T-helper 2 cell treated with Interferon-gamma antibody and Interleukin-4, amounts not matched to agents 100 ng/mL and 5 ng/mL, for 36 hours (primary cell): Measurements from ENCODE around the gene MED25. TPM values are rescaled to one million over a fixed set of nuclear protein-coding genes. Genes with fewer than 3 reads are reported as not detected.

ENCODE experiments used
- intact Hi-C: fragments of 100-400 bp; cut with micrococcal nuclease; formaldehyde crosslinking; loops from one replicate; pipeline ENCODE4 v1.15.1; 2023
- total RNA-seq: library from RNA; stranded (reverse); gene quantifications from 2 replicates; pipeline ENCODE4 v1.2.3, GENCODE V29; 2022

MED25 gene
- total RNA-seq, 1 donor from 2014 or later: 56.1 TPM

DNA sequence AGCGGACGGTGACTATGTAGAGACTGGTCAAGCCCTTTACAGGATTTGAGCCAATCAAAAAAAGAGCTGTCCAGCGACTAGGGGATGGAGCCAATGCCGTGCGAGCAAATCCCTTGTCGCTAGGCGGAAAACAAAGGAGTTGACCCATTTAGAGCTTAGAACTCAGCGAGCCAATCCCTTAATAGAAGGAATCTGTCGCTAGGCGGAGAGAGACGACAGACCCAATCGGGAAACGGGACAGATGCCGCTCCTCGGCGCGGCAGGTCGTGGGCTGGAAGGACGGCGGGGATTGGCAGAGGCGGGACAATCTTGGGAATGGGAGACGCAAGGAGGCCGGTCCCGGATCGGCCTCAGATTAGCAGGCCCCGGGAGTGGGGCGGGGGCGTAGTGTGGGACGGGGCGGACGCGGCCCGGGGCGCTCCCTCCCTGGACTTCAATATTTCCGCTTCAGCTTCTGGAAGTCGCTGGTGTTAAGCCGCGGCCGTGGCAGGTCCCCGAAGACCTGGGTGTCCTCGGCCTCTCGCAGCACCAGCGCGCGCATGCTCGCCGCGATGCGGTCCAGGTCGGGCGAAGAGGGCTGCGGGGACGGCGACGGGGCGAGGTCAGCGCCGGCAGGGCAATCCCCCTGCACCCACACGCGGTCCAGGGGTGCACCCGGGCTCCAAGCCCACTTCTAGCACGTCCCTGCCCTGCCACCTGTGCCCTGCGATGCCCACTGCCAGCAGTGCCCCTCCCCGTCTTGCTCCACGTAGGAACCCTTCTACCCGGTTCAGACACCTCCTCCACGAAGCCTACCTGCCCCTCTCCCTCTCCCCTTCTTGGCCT, 51.6 kb downstream of the MED25 start:
- intact Hi-C loops: loop anchor here (1.0 kb wide), 1 partner anchor 8 kb away; the partner anchor contains the start of genes AKT1S1 and TBC1D17

GRCh38 chr19:49870309-49870901, 52.3 kb downstream of the MED25 start:
- intact Hi-C loops: no loop called here

DNA sequence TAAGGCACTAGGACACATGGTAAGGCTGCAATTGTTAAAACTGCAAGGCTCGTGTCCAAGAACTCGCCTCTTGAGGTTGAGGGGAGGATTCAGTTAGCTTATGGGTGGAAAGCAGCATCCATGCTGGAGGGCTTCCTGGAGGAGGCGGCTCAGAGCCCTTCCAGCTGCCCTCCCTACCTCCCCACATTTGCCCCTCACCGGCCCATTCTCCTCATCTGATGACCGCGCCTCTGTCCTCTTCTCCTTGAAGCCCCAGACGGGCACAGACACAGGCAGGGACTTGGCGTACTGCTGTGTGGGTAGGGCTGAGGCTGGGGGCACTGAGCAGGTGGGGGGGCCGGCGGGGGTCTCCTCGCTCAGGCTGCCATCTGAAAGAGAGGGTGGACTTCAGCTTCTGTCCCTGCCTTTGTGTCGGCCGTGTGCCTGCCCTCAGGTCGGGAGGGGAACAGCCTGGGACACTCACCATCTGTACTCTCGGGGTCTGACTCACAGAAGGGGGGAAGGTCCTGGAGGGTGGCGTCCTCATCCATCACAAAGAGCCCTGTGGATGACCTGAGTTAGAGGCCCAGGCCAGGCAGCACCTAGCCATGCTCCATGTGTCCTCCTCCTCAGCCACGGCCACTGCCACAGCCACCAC, 53.4 kb downstream of the MED25 start:
- intact Hi-C loops: no loop called here

GRCh38 chr19:49872245-49873128, 54.4 kb downstream of the MED25 start:
- intact Hi-C loops: no loop called here

DNA sequence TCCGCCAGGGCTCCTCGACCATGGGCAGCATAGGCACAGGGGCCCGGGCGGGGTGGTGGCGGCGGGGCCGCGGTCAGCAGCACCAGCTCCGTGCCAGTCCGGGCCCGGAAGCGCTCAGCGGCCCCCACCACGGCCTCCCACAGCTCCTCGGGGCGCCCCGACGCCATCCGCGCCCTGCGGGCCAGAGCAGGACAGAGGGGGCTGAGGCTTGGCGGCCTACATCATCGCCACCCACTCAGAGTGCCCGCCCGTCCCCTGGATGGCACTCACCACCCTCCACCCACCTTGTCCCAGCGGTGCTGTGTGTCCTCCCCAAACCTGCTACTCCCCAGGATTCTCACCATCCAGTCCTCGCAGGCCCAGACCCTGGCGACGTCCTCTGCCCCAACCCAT, 55.0 kb downstream of the MED25 start:
- intact Hi-C loops: no loop called here

- intact Hi-C loops: no loop called here
These were observed 55.7 kb downstream of the MED25 start for GRCh38 chr19:49873834-49874233.

DNA sequence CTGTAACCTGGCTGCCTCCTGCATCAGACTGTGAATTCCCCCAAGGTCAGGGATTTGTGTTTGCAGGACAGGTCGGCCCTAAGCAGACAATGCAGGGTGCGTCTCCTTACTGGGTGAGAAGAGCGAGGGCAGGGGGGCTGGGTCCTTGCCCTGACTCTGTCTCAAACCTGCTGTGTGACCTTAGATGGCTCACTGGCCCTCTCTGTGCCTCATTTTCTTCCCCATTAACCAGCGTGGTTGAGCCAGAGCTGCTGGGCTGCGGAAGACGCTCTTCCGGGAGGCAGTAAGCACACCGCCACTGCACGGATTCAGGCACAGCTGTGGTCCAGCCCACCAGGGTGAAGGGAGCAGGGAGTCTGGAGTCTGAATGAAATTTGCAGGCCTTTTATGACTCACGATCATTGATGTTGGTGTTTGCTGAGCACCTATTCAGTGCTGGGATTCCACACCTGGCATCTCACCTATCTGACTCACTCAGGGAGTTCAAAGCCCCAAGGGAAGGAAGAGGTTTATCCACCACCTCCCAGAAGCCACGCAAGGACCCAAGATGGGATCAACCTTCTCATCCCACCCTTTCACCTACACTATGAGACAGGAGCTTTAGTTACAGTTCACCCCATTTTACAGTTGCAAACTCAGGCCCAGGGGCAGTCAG, 56.5 kb downstream of the MED25 start:
- intact Hi-C loops: loop anchor here (5.0 kb wide), 1 partner anchor 282 kb away; the partner anchor contains the start of gene PRR12

GRCh38 chr19:49875177-49875576, 57.1 kb downstream of the MED25 start:
- intact Hi-C loops: loop anchor here (5.0 kb wide), 1 partner anchor 283 kb away; the partner anchor contains the start of gene PRR12

- intact Hi-C loops: loop anchor here (1.0 to 5.0 kb wide), 4 partner anchors 26 to 379 kb away; partner anchors contain the start of genes PRR12, RPS11 and SCAF1
These were observed 57.9 kb downstream of the MED25 start for GRCh38 chr19:49875857-49876421.

GRCh38 chr19:49876422-49877019, 58.4 kb downstream of the MED25 start:
- intact Hi-C loops: loop anchor here (1.0 to 5.0 kb wide), 10 partner anchors 7 to 380 kb away; partner anchors contain the start of genes ATF5, FUZ, NUP62 and PRR12

DNA sequence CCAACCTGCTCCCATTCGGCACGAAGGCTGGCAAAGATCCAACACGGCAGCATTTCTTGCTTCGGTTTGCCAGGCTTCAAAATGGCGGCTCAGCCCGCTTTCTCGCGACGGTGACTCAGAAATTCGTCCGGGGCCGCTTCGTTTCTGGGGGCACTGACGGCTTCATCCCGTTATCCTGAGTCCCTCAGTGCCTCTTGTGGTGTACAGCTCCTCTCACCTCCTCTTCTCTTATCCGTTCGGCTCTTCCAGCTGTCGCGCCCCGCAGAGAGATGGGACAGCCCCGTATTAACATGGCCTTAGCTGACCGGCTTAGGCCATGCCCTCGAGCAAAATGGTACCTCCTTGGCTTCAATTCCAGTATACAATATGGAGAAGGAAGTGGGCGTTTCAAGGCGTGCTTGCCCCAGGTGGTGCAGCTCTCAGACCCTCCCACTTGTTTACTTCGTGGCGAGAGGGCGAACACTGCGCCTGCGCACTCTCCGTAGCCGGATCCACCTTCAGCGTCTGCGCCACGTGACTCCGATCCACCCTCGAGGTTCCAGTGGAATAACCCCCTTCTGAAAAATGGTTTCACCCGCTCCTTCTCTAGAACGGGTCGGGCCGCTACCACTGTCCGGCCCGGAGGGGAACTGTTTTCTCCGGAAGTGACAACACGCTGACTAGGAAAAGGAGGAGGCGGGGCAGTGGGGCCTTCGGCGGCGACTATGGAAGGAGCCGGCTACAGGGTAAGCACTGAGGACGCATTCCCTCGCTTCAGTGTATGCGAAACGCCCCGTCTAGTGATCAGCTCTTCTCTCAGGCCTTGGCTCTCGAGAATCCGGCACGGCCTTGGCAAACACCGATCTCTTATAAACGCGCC, 59.2 kb downstream of the MED25 start, which contains the start of the genes AKT1S1 and TBC1D17:
Gene AKT1S1 (minus strand): TSS at position 336 of the 859 bp plus-strand sequence. CDS start 4,060 bp downstream, outside the sequence.
Gene TBC1D17 (plus strand): TSS at position 683 of the 859 bp plus-strand sequence. CDS start 22 bp downstream, at position 705.
- intact Hi-C loops: loop anchor here (1.0 to 5.0 kb wide), 9 partner anchors 8 to 380 kb away; partner anchors contain the start of genes ATF5, FUZ, NUP62 and PRR12

- intact Hi-C loops: loop anchor here (1.0 to 5.0 kb wide), 9 partner anchors 9 to 381 kb away; partner anchors contain the start of genes ATF5, FUZ, NUP62 and PRR12
These were observed 60.0 kb downstream of the MED25 start for GRCh38 chr19:49877879-49878743.

GRCh38 chr19:49878744-49879070, 60.6 kb downstream of the MED25 start:
- intact Hi-C loops: loop anchor here (5.0 kb wide), 1 partner anchor 286 kb away; the partner anchor contains the start of gene PRR12

DNA sequence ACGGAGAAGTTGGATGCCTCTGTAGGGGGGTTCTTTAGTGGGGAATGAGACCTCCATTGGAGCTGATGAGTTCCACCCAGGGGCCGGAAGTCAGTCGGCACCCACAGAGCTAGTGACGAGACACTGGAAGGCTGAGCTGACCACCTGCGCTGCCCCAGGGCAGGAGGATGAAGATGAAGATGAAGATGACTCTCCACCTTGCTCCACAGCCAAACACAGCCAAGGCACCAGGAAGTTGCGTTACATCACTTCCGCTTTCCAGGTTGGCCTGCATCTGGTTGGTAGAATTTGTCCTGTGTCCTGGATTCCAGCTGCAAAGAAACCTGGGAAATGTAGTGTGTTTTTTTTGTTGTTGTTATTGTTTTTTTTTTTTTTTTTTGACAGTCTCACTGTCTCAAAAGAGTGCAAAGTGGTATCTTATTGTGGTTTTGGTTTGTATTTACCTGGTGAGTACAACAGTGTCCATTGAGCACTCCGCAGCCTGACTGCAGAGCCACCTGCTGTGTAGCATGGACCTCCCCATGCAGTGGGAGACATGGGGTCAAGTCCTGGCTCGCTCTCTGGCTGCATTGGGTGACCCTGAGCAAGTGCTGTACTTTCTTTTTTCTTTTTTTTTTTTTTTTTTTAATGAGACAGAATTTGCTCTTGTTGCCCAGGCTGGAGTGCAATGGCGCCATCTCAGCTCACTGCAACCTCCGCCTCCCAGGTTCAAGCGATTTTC, 61.3 kb downstream of the MED25 start:
- intact Hi-C loops: loop anchor here (5.0 kb wide), 1 partner anchor 287 kb away; the partner anchor contains the start of gene PRR12

DNA sequence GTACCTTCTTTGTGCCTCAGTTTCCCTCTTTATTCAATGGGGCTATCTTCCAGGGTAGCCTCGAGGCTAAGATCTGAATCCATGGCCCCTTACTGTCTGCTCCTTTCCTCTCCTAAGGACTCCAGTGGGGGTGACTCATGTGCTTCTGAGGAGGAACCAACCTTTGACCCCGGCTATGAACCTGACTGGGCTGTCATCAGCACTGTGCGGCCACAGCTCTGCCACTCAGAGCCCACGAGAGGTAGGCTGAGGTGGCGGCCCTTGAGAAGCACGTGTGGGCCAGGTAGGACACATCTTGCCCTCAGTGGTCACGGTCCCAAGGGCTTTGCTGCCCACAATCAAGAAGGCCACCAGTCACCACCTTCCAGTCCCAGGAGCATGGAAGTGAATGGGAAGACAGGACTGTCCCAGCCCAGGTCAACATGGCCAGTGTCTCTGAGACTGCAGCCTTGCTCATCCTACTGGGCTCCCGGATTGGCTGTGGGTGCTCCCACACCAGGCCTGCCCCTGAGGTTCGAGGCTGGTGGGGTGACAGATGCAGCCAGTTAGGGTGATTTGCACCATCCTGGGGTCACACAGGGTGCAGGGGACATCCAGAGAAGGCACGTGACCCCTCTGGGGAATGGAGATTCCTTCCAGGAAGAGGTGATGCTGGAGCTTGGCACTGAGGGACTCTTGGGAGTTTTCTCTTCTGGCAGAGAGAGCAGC, 62.2 kb downstream of the MED25 start:
- intact Hi-C loops: no loop called here

GRCh38 chr19:49881186-49881585, 63.1 kb downstream of the MED25 start:
- intact Hi-C loops: no loop called here
